Measurements from ENCODE around the gene UCK2. TPM values are rescaled to one million over a fixed set of nuclear protein-coding genes. Genes with fewer than 3 reads are reported as not detected.

Gene UCK2
- total and polyA plus RNA-seq, 9 of the 15 experiments (the other 6 are each of a cell fraction or from before 2014, with no cell fraction given): 71.6 to 145 (median 95.8) TPM

GRCh38 chr1:165842671-165843129 lies 15.3 kb downstream of the UCK2 start (continued):
- TF ChIP-seq ARID3A (IDR thresholded peaks at IDR 0.05; ENCODE audit: borderline replicate concordance, low read depth, low read length): no peak
- TF ChIP-seq POLR2G (IDR thresholded peaks at IDR 0.05; ENCODE audit: low read depth, low read length): no peak
- no peak for TF ChIP-seq TGIF2 (CRISPR knock-in tag; IDR thresholded peaks at IDR 0.05)
- TF ChIP-seq PHTF2 (CRISPR knock-in tag; IDR thresholded peaks at IDR 0.05): no peak
- no peak for TF ChIP-seq NR1H2 (CRISPR knock-in tag; IDR thresholded peaks at IDR 0.05)
- no peak for TF ChIP-seq PHF21A (IDR thresholded peaks at IDR 0.05; ENCODE audit: borderline replicate concordance, low read depth)
- TF ChIP-seq ZBTB11 (CRISPR knock-in tag; IDR thresholded peaks at IDR 0.05): no peak
- no peak for TF ChIP-seq RBM34 (IDR thresholded peaks at IDR 0.05; ENCODE audit: borderline replicate concordance, insufficient read depth, low read length)
- no peak for TF ChIP-seq BRF1 (IDR thresholded peaks at IDR 0.05; ENCODE audit: borderline replicate concordance, extremely low read depth, insufficient read length)
- TF ChIP-seq ZNF431 (CRISPR knock-in tag; IDR thresholded peaks at IDR 0.05): no peak
- TF ChIP-seq HNRNPH1 (optimal IDR thresholded peaks at IDR 0.05; ENCODE audit: low read depth, low read length): no peak
- TF ChIP-seq NCOA6 (IDR thresholded peaks at IDR 0.05): no peak
- no peak for TF ChIP-seq ZNF212 (CRISPR knock-in tag; IDR thresholded peaks at IDR 0.05)
- no peak; a peak in 1 of 4 replicates for TF ChIP-seq FOXA3 (CRISPR knock-in tag; conservative IDR thresholded peaks at IDR 0.05 in 1 of 2, IDR thresholded peaks at IDR 0.05 in 1 of 2)
- TF ChIP-seq TSHZ1 (CRISPR knock-in tag; IDR thresholded peaks at IDR 0.05): no peak
- no peak for TF ChIP-seq HMGXB4 (CRISPR knock-in tag; IDR thresholded peaks at IDR 0.05)

Data from K562 (cell line).